GM21360 (cell line): ENCODE data around the gene PPP2R3B.

Experiments
- ATAC-seq: cut with Tn5 transposase; IDR thresholded peaks from one replicate; pipeline ENCODE4 v1.9.1; 2021; ENCODE audit warnings: mild to moderate bottlenecking, moderate library complexity; ENCODE audit not compliant: unreplicated experiment

Gene PPP2R3B

DNA sequence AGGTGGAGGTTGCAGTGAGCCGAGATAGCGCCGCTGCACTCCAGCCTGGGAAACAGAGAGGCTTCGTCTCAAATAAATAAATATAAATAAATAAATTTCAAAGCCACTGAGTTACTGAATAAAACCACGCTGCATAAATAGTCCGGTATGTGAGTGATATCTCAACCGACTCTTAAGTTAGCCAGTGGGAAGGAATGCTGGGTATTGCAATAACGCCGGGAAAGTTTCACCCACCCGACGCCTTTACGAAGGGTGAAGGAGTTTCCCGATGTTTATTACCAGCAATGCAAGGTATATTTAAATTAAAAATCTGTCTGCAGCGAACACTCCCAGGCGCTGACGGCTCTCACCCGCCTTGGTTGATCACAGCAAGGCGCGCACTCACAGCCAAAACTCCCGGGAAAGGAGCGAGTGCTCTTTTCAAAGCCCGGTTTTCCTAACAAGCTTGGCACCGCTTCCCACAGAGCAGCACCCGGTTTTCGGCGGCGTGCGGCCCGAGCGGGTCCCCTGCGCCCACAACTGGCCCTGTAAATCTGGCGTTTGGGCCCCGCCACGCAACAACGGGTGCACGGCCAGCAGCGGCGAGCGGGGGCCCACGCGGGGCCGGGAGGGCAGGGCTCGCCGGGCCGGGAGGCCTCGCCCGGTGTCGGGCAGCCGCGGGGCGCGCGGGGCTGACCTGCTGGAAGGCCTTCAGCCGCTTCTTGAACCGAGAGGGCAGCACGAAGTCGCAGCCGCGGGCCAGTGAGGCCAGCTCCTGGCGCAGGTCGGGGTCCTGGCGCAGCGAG, 13.7 kb downstream of the PPP2R3B start:
- ATAC-seq = peak; percentile 8

DNA sequence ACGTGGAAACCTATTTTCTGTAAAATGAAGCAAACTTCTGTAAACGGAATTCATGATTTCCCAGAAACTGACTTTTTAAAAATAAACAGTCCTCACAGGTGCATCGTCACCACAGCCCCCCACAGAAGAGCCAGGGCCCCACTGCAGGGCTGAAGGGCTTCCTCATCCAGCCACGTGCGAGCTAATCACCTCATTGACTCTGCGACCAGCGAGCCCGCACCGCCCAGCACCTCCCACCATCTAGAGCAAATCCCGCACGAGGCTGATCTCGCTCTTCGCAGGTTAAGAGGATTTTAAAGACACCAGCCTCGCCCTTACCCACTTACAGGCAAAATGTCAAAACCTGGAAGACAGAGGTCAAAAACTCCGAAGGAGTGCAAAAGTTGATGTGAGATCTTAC, 14.8 kb downstream of the PPP2R3B start:
- no peak for ATAC-seq

DNA sequence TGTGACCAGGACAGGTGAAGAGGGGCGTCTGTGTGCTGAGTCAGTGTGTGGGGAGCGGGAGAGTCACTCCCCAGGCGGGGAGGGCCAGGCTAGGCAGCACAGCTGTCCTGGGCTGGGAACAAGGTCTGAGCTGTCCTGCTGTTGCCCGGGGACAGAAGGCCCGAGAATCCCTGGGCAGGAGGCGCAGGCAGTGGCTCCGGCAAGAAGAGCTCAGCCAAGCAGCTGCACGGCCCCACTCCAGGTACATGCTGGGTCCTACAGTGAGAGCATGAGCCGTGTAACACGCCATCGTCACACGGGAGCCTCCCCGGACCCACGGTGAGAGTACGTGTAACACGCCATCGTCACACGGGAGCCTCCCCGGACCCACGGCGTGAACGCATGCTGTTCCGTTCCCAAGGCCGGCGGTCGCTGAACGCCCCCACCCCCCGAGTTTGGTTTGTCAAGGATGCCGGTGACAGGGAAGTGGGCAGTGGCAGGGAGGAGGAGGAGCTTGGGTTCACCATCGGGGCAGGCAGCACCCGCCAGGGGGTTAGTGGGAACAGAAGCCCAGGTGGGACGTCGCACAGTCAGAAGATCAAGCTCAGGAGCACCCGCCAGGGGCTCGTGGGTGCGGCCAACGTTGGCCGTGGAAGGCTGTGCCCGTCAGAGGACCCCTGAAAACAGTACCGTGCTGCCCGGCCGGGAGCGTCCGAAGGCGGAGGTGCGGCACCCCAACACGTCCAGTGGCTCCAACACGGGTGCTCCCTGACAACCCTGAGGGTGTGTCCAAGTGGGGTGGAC, 15.6 kb downstream of the PPP2R3B start:
- ATAC-seq = no peak

DNA sequence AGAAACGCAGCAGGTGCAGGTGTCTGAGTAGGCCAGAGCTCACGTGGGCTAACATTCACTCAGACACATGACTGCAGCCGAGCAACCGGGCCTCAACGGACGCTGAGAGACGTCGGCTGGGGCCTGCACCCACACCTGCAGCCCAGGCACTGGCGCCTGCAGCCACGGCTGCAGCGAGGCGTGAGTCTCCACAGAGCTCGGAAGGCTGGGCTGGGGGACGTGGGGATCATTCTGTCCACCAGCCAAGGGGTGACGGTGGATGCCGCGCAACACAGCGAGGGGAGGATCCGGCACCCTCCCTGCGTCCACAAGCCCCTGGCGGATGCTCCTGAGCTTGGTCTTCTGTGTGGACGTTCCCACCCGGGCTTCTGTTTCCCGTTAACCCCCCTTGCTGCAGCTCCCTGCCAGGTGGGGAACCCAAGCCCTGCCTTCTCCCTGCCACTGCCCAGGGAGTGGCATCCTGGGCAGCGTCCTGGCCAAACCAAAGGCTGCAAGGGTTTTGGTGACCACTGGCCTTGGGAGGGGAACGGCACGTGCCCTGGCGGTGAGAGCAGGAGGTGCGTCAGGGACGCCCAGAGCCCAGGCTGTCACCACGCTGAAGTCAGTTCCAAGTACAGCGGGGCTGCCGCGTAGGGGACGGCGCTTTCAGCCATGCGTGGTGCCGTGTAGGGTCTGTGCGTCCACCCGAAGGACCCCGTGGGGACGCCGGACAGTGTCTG, 16.3 kb downstream of the PPP2R3B start:
- no peak for ATAC-seq

DNA sequence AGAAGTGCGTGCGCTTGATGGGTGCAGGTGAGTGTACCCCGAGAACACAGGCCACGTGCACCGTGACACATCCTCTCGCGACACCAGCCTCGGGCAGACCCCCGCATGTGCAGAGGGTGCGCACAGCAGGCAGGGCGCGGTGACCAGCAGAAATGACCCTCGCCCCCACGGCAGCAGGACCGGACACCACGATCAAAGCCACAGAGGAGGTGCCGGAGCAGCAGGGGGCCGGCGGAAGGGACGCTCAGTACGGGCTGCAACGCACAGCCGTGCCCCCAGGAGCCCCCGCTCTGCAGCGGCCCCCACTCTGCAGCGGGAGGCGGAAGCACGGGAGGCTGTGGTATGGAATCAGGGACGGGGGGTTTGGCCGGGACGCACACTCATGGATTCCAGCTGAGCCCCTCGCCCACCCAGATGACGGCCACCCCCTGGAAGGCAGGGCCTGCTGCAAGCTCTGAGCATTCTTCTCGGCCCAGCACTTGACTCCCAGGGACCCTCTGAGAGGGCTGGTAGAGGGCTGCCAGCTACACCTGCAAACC, 17.1 kb downstream of the PPP2R3B start:
- ATAC-seq = no peak

DNA sequence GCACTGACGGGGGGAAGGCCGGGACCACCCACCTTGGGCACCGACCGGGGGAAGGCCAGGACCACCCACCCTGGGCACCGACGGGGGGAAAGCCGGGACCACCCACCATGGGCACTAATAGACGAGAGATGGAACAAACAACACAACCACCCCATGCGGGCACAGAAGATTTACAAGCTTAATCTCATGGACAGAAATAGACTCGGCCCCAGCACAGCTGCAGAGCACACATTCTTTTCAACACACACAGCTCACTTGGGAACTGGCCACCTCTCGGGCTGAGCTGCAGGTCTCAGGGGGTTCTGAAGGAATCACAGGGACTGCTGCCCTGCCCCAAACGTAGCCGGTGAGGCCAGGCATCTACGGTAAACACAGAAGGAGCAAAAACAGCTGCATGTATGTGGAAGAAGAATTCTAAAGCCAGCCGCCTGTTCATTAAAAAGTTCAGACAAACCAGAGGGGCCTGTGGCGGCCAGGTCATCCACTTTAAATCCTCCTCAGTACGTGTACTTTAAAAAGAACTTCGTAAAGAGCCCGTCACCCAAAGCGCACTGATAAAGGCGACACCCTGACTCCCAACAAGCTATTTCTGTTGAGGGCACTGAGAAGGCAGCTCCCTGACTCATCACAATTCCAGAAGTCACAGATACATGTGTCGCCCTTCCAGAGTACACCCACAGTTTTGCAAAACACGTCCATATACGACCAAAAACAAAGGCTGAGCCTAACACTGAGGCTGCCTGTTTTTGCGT, 17.7 kb downstream of the PPP2R3B start:
- ATAC-seq = no peak

DNA sequence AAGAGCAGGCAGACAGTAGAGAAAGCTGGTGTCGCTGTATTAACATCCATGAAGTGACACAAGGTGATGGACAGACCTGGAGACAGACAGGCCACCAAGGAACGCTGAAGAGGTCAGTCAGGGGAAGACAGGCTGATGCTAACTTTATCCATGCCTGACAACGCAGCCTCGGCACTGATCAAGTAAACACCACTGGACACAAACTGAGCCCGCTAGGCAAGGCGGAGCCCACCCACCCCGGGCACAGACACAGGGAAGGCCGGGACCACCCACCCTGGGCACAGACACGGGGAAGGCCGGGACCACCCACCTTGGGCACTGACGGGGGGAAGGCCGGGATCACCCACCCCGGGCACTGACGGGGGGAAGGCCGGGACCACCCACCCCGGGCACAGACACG, 18.8 kb downstream of the PPP2R3B start:
- ATAC-seq = no peak

DNA sequence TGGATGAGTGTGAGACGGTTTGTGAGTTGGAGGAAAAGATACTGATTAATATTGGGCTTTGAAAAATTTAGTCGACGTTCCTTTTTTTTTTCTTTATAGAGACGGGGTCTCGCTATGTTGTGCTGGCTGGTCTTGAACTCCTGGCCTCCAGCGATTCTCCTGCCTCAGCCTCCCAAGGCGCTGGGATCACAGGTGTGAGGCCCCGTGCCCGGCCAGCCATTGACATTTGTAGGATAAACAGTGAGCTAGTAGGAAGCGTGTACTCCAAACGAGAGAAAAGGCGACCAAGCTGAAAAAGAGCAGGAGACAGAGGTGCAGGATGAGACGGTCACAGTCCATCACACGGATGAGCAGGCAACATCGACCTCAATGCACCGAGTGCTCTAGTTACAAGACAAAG, 19.4 kb downstream of the PPP2R3B start:
- no peak for ATAC-seq

DNA sequence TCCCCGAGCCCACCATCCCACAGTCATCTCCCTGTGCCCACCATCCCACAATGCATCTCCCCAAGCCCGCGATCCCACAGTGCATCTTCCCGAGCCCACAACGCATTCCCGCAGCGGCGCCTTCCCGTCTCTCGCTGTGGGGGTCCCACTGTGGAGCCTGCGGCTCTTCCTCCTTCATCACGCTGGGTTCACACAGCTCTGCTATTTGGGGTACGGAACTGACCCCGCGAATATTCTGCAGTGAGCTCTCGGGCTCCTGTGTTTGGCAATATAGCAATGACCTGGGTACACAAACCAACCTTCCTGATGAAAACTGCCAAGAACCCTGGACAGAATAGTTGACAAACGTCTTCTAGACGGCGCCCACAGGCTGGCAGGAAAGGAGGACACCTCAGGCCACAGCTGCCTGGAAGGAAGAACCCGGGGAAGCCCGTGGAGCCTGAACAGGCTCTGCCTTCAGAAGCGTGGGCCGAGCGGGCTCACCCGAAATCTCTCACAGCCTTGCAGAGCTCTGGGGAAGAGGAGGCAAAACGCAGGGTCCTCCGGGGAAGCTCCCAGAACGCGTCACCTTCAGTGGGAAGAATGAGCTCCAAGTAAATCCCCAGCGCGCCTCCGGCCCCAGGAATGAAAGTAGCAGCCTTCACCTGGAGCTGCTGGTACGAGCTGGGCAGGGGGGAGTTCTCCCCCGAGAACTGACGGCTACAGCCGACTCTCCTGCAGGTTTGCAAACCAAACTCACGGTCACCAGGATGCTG, 22.9 kb downstream of the PPP2R3B start:
- ATAC-seq = no peak

DNA sequence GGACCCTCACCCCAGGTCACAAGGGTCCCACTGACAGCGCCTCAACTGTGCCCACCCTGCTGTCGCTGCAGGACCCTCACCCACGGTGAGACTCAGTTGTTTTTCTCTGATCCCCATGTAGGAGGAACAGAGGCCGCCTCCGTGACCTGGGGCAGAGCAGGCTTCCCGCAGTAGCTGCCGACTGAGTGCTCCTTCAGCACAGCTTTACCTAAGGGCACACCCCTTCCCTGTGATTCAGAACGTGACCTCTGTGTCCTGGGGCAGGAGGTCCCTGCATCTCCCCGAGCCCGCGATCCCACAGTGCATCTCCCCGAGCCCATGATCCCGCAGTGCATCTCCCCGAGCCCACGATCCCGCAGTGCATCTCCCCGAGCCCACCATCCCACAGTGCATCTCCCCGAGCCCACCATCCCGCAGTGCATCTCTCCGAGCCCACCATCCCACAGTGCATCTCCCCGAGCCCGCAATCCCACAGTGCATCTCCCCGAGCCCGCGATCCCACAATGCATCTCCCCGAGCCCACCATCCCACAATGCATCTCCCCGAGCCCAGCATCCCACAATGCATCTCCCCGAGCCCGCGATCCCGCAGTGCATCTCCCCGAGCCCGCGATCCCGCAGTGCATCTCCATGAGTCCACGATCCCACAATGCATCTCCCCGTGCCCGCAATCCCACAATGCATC, 23.6 kb downstream of the PPP2R3B start:
- ATAC-seq = no peak

DNA sequence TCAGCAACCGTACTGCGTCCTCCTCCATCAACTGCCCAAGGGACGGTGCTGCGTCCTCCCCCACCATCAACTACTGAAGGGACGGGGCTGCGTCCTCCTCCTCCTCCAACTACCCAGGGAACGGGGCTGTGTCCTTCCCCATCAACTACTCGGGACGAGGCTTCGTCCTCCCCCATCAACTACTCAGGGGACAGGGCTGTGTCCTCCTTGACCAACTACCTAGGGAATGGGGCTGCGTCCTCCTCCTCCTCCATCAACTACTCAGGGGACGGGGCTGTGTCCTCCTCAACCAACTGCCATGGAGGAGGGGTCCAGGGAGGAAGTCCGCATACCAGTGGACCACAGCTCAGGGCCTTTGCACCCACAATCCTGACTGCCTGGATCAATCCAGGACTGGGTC, 24.4 kb downstream of the PPP2R3B start:
- no peak for ATAC-seq

DNA sequence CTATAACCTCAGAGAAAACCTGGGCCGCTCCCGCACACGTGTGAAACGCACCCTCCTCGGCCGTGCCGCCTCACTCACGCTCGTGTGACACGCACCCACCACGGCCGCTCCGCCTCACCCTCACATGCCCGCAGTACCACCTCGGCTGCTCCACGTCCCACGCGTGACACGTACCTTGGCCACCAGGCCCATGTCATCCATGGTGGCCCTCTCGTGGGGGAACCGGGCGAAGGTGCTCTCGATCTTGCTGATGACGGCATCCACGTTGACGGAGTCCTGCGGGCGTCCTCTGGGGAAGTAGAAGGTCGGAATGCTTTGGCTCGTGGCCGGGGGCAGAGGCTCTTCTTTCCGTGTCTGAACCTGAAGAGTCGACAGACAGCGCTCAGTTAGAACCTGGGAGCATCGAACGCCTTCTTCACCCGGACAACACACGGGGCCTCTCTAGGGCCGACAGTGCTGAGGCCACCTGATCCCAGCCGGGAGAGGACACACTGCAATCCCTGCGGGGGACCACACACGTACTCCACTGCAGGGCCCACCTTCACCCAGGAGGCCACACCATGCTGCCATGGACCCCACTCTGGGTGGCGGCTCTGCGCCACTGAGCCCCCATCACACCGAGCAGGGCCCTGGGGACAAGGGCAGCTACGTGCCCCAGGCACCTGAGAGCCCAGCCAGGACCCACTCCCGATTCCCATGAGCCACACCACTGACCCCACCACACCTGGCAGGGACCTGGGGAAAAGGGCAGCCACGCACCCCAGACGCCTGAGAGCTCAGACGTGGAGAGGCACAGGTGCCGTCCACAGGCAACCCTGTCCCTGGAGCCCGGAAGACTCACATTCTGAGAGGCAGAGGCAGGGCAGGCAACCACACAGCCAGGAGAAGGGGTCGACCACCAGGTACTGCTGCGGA, 25.2 kb downstream of the PPP2R3B start:
- ATAC-seq = no peak

DNA sequence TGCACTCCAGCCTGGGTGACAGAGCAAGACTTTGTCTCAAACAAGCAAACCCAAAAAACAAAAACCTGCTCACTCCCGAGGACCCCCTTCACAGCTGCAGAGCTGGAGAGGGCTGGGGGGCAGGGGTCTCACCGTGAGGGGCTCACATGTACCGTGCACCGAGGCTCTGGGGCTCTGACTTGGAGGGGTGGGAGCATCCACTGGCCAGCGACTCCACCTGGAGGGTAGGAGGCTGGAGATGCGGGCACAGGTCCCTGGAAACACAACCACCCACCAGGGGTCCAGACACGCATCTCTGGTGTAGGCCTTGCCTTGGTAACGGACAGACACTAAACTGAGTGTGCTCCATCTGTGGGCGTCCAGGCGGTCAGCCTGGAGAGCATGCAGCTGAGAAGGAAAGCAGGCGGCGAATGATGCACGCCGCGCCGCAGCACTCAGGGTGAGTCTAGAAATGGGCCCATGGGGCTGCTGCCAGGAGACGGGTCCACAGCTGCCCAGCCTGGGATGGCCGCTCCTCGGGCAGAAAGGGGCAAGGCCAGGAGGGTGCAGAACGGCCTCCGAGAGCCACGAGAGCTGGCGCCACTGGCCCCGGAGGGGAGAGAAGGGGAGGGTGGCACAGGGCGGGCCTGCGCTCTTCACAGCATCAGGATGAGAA, 26.1 kb downstream of the PPP2R3B start:
- ATAC-seq = no peak

DNA sequence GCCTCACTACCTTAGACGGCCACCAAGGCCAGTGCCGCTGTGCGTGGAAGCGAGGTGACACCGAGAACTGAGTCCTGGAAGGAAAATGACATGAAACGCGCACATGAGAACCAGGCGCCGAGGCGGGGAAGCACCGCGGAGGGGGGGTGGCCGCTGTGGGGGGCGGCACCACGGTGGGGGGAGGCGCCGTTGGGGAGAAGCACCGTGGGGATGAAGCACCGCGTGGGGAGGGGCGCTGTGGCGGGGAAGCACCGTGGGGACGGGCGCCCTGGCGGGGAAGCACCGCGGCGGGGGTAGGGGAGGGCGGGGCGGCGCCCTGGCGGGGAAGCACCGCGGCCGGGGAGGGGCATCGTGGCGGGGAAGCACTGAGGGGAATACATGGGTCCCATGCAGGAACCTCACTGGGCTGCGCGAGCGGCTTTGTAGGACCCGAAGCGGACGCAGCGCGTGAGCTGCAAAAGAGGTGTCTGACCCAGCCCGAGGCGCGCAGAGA, 28.0 kb downstream of the PPP2R3B start:
- ATAC-seq = no peak

DNA sequence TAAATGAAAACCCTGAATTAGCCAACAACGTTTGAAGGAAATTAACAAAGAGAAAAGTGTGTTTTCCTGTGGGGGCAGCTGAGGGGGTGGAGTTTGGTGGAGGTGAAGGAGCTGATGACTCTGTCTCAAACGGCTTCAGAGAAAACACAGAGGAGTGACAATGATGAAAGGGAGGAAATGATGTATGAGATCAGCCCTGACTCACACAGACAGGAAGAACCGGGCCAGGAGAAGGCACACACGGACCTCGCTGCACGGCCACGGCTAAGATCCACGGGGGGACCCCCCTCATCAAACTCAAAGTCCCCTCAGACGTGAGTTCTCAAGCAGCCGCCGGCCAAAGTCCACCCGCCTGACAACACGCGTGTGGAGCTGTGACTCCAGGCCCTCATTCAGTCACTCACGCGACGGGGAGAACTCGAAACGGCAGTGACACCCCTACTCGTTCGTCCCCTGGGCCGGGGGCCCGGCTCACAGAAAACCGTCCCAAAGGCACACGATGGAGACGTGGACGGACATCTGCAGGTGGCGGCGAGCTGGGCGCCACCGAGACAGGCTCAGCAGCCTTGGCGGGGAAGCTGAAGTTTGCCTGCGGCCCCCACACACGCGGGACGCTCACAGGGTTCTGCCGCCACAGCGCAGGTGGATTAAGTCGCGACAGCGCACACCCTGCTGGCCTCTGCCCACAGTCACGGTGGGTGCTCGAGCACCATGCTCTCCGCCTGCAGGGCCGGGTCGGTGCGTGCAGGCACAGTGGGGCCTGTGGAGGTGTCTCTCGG, 28.8 kb downstream of the PPP2R3B start:
- ATAC-seq = no peak

DNA sequence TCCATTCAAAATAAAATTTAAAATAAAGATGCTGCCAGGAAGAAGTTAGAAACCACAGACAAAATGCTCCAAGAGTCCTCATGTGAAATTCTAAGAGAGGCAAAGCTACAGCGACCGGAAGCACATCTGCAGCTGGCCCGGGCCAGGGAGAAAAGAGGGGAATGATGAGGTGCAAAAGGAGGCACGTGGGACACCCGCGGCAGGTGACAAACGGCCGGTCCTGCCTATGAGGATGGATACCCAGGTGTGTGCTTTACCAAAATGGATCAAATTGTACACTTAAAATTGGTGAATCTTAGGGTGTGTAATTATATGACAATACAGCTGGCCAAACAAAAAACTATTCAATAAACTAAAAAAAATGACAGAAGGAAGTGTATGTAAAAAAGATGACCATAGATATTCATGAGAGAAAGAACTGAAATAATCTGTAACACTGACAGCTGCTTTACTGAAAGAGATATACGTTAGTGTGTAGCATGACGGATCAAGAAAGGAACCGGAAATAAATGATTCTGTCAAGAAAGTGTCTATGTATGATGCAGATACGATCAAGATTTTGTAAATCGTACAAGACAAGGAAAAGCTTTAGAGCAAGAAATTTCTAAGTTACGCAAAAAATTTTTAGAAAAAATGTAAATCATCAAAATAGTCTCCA, 29.5 kb downstream of the PPP2R3B start:
- ATAC-seq = no peak
